AG04450 (cell line): ENCODE data around the gene POLR2L. TPM values are rescaled to one million over a fixed set of nuclear protein-coding genes. Genes with fewer than 3 reads are reported as not detected.

Experiments used
- CTCF ChIA-PET: fragments of 300-600, 350-600 bp; formaldehyde crosslinking; extraction: SDS; loops from one replicate; lab custom pipeline; 2022; ENCODE audit warnings: antibody characterized with exemption, inconsistent platforms; lab: Charles Lee
- POLR2A ChIA-PET: fragments of 350-600 bp; formaldehyde crosslinking; extraction: SDS; loops from one replicate; lab custom pipeline; 2021; ENCODE audit warnings: antibody characterized with exemption, inconsistent platforms; lab: Yijun Ruan, JAX
- DNase-seq: peaks from one replicate; pipeline ENCODE4 v3.0.0-alpha.2; 2011; ENCODE audit warnings: low read depth, low spot score
- H3K27ac ChIP-seq: one replicate; pipeline ENCODE4 v1.5.1; 2012; ENCODE audit warnings: low read depth, low read length, control low read depth
- H3K27me3 ChIP-seq: one replicate; pipeline ENCODE4 v1.6.0; 2012; ENCODE audit warnings: low read length; ENCODE audit not compliant: control insufficient read depth, insufficient read depth
- H3K4me3 ChIP-seq: 2 replicates; pipeline ENCODE4 v1.5.1; 2011; ENCODE audit warnings: mild to moderate bottlenecking, low read depth, low read length, control low read depth
- H3K9me3 ChIP-seq: 2 replicates; pipeline ENCODE4 v1.5.1; 2012; ENCODE audit warnings: low read length; ENCODE audit not compliant: control insufficient read depth, insufficient read depth
- CTCF ChIP-seq: IDR thresholded peaks from 2 replicates; pipeline ENCODE4 v1.5.1; 2011; ENCODE audit warnings: low read depth, low read length, control low read depth, inconsistent platforms
- polyA plus RNA-seq: library from polyadenylated mRNA; depleted of rRNA; stranded (reverse); fragments of >200 nt; gene quantifications from 2 replicates; pipeline ENCODE4 v1.2.3, GENCODE V29; 2011

Gene POLR2L
- polyA plus RNA-seq, 1 experiment = 211 TPM

DNA sequence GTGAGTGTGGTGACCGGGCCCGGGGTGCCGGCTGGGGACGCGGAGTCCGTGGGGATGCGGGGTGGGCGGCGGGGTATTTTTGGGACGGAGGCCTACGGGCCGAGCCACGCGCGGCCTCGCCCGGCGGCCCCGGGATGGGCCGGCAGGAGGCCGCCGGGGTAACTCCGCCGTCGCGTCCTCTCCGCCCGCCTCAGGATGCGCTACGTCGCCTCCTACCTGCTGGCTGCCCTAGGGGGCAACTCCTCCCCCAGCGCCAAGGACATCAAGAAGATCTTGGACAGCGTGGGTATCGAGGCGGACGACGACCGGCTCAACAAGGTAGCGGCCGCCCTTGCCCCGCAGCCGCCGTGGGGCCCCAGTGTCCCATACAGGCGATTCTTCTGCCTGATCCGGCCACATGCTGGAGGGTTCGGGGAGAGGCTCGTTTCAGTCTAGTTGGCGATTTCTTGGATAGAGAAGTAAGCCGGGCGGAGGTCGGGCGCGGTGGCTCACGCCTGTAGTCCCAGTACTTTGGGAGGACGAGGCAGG is 32.2 kb downstream of the POLR2L start:
- no peak for DNase-seq
- Histone ChIP-seq H3K9me3 (no peaks in the 10 kb centered on the region; the same call in 1 of the 2 replicates), H3K27ac (peak overlapping the region; percentile 11), H3K27me3 (no peaks in the 10 kb centered on the region), H3K4me3 (peak overlapping the region; percentile 69)
- ChIA-PET CTCF (no interaction called here), POLR2A (interaction anchor here (0.6 to 1.5 kb wide), 14 partner anchors 9 to 62 kb away, joined by 3 to 31 read pairs (median 5); partner anchors contain the start of genes CD151, CEND1, PNPLA2 and TSPAN4)
- TF ChIP-seq CTCF = no peak

DNA sequence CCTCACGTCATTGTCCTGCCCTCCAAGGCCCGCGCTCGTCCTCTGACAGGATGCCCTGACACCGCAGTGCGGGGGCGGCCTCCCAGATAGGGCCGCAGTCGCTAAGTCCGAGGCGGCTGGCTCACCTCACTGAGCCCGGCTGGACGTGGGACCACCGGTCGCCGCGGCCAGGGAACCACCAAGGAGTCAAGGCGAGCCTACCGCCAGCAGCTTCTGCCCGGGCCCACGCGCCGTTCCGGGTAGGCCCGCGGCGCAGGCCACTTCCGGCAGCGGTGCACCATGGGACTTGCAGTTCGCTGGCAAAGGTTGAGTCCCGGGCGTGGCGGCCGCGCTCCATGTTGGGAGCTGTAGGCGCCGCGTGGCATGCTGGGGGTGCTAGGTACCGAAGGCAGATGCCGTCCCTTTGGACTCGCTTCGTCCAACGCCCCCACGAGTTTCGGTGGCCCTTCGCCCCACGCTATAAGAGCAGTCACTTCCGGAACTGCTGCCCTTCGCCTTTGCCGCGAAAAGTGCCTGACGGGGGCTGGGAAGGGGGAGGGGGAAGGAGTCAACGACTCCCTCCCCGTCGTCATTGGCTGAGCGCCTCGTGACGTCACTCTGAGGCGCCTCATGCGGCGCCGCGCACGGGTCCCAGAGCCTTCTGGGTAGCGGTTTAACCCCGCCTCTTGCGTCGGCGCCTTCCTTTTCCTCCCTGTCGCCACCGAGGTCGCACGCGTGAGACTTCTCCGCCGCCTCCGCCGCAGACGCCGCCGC is 32.9 kb downstream of the POLR2L start, which contains the start of gene RPLP2:
RPLP2 (plus strand) TSS at position 681 of the 753 bp plus-strand sequence. CDS start 268 bp downstream, outside the sequence.
- Histone ChIP-seq H3K27me3 (no peaks in the 10 kb centered on the region), H3K4me3 (peak within 1 kb of the TSS; percentile 69), H3K9me3 (no peaks in the 10 kb centered on the region; the same call in 1 of the 2 replicates), H3K27ac (peak within 1 kb of the TSS; percentile 99)
- POLR2A ChIA-PET = interaction anchor here (0.6 to 1.4 kb wide), 13 partner anchors 10 to 265 kb away, joined by 3 to 31 read pairs (median 4); partner anchors contain the start of genes CD151, CEND1, PNPLA2 and TSPAN4
- peak; percentile 89 for DNase-seq
- CTCF ChIA-PET = no interaction called here
- TF ChIP-seq CTCF = no peak

GRCh38 chr11:808427-809286 is 33.7 kb downstream of the POLR2L start:
- ChIA-PET POLR2A (interaction anchor here (0.6 to 1.4 kb wide), 10 partner anchors 10 to 264 kb away, joined by 3 to 31 read pairs (median 4); partner anchors contain the start of genes CD151, CEND1, PNPLA2 and TSPAN4), CTCF (no interaction called here)
- no peak for DNase-seq
- H3K27me3 ChIP-seq = no peaks in the 10 kb centered on the region
- peak overlapping the region; percentile 99 for H3K27ac ChIP-seq
- peak overlapping the region; percentile 69 for H3K4me3 ChIP-seq
- no peak for TF ChIP-seq CTCF
- no peaks in the 10 kb centered on the region; the same call in 1 of the 2 replicates for H3K9me3 ChIP-seq

DNA sequence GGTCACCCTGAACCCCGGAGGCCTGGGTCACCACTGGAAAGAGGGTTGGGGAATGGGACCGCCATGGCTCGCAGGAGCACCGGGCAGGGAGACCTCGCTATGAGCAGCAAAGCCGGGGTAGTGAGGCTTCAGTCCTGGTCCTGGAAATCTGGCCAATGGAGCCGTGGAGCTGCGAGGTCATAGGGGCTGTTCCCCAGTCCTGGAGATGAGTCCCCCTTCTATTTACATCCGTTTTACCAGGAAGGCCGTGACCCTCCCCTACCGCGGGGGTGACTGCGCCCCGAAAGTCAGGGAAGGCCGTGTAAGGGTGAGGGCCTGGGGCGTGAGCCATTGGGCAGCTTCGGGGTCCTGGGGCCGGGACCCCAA is 37.7 kb downstream of the POLR2L start:
- H3K27ac ChIP-seq = no peak overlapping the region
- no peak for TF ChIP-seq CTCF
- no peaks in the 10 kb centered on the region for H3K27me3 ChIP-seq
- no peak for DNase-seq
- H3K9me3 ChIP-seq = peaks cover 3% of the 10 kb centered on the region; the same call in 1 of the 2 replicates
- ChIA-PET CTCF (no interaction called here), POLR2A (no interaction called here)
- H3K4me3 ChIP-seq = peak overlapping the region; percentile 64
